COLO829 (cell line): Measurements from ENCODE around the gene C11orf16.
"Not testable (repeated sequence)": the region's sequence is repeated elsewhere in the genome, so short reads cannot be mapped to it uniquely, and the experiment has no call there.

Experiments used
- DNase-seq: peaks from one replicate; pipeline ENCODE4 v3.0.0; 2012; ENCODE audit warnings: low spot score

Gene C11orf16

DNA sequence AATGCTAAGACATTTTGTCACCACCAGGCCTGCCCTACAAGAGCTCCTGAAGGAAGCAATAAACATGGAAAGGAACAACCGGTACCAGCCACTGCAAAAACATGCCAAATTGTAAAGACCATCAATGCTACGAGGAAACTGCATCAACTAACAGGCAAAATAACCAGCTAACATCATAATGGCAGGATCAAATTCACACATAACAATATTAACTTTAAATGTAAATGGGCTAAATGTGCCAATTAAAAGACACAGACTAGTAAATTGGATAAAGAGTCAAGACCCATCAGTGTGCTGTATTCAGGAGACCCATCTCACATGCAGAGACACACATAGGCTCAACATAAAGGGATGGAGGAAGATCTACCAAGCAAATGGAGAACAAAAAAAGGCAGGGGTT is 41.6 kb downstream of the C11orf16 start:
- DNase-seq = not testable (repeated sequence)

GRCh38 chr11:8886322-8886721 is 46.4 kb downstream of the C11orf16 start:
- DNase-seq = no peak

GRCh38 chr11:8881585-8881984 is 51.2 kb downstream of the C11orf16 start:
- DNase-seq = not testable (repeated sequence)

GRCh38 chr11:8878771-8879170 is 54.0 kb downstream of the C11orf16 start:
- no peak for DNase-seq

DNA sequence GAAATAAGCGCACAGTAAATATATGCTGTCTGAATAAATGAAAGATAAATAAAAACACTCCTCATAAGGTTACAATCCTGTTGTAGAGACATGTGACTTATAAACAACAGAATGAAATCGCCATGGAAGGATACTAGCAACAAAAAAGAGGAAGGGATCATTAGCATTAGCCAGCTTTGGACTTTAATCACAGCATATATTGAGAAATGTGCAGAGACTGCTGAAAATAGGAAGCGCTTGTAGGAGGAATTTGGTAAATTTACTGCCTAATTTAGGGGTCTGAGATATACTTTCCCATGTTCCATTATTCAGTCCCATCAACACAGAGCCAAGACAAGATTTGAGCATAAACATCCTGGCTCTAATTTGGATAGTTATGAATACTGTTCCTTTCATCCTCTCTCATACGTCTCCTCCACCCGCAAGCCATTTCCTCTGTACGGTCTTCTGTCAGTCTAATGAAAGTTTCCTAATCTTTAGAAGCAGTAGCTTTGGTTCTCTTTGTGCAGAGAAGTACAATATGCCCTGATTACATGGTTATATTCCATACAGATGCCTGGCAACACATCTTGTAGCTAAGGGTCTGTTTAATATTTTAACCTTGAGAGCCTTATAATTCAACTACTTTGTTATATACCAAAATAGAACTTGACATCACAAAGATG is 58.9 kb downstream of the C11orf16 start:
- DNase-seq = no peak

DNA sequence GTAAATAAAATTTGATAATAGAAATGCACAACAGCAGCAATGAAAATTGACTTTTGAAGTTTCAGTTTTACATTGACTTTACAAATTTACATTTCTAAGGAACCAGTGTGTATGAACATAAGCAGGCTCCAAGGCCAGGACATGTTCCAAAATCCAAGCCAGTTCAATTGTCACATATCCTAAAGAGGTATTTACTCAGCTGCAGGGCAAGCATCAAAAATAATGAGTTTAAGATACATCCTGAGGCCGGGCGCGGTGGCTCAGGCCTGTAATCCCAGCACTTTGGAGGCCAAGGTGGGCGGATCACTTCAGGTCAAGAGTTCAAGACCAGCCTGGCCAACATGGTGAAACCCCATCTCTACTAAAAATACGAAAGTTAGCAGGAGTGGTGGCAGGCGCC is 60.8 kb downstream of the C11orf16 start:
- DNase-seq = no peak

DNA sequence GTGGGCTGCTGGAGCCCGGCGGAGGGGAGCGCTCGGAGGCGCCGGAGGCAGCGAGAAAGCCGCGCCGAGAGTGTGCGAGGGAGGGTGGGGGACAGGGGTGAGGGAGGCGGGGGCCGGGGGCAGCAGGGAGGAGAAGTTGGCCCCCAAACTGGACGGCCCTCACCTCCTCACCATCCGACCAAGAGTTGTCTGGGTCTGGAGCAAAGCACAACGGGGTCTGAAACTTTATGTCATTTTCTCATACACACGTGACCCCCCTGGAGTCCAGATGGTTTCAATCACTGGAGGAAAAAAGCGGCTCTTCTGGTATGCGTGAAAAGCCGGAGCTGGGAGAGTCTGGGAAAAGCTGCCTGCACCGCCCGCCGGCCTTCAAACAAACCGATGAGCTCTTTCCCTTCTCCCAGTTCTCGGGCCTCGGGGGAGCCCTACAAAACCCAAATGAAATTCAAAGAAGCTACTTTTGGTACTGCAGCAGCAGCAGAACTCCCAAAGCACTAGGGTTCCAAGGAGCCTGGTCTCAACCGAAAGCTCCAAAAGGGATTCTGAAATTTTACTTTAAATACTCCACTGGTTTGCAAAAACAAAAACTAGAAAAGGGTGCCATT is 61.5 kb downstream of the C11orf16 start:
- DNase-seq = peak; percentile 65

- DNase-seq = no peak
Observed at GRCh38 chr11:8870411-8871170, 62.2 kb downstream of the C11orf16 start.
